HG03025 (cell line): ENCODE measurements around the gene FXYD6.
"Not testable (repeated sequence)": the region's sequence is repeated elsewhere in the genome, so short reads cannot be mapped to it uniquely, and the experiment has no call there.

Source experiments
- ATAC-seq: cut with Tn5 transposase; IDR thresholded peaks from one replicate; pipeline ENCODE4 v1.9.1; 2021; ENCODE audit warnings: mild to moderate bottlenecking, moderate library complexity; ENCODE audit not compliant: unreplicated experiment, low FRiP score

FXYD6 gene

GRCh38 chr11:117876341-117877119 lies at the start of gene FXYD6:
FXYD6 (minus strand) TSS chr11:117876658; CDS start chr11:117842776, 33,882 bp downstream.
- no peak for ATAC-seq

- ATAC-seq = not testable (repeated sequence)
Measured at GRCh38 chr11:117926166-117926565, 49.7 kb upstream of the FXYD6 start.

- no peak for ATAC-seq
Measured at GRCh38 chr11:117925198-117925925, 48.9 kb upstream of the FXYD6 start.

- ATAC-seq = no peak
Measured at GRCh38 chr11:117924631-117925170, 48.2 kb upstream of the FXYD6 start.

- no peak for ATAC-seq
Measured at GRCh38 chr11:117923773-117924172, 47.3 kb upstream of the FXYD6 start.

- ATAC-seq = no peak
Measured at GRCh38 chr11:117923275-117923674, 46.8 kb upstream of the FXYD6 start.

GRCh38 chr11:117921893-117922292 lies 45.4 kb upstream of the FXYD6 start:
- no peak for ATAC-seq

GRCh38 chr11:117921456-117921855 lies 45.0 kb upstream of the FXYD6 start:
- ATAC-seq = no peak

GRCh38 chr11:117919781-117920221 lies 43.3 kb upstream of the FXYD6 start:
- ATAC-seq = no peak

- ATAC-seq = no peak
Measured at GRCh38 chr11:117919341-117919740, 42.9 kb upstream of the FXYD6 start.

- no peak for ATAC-seq
Measured at GRCh38 chr11:117918366-117919255, 42.2 kb upstream of the FXYD6 start.

GRCh38 chr11:117917591-117918151 lies 41.2 kb upstream of the FXYD6 start:
- no peak for ATAC-seq

GRCh38 chr11:117916956-117917355 lies 40.5 kb upstream of the FXYD6 start:
- no peak for ATAC-seq

- no peak for ATAC-seq
Measured at GRCh38 chr11:117915672-117916235, 39.3 kb upstream of the FXYD6 start.

- no peak for ATAC-seq
Measured at GRCh38 chr11:117914991-117915618, 38.6 kb upstream of the FXYD6 start.

- no peak for ATAC-seq
Measured at GRCh38 chr11:117914398-117914761, 37.9 kb upstream of the FXYD6 start.

GRCh38 chr11:117913736-117914397 lies 37.4 kb upstream of the FXYD6 start:
- no peak for ATAC-seq

GRCh38 chr11:117912497-117912896 lies 36.0 kb upstream of the FXYD6 start:
- no peak for ATAC-seq

- ATAC-seq = no peak
Measured at GRCh38 chr11:117911694-117912093, 35.2 kb upstream of the FXYD6 start.
